HCT116 (cell line): ENCODE measurements around the gene CACNA1C.

Experiments used
- JUND ChIP-seq: IDR thresholded peaks from 2 replicates; pipeline ENCODE4 v1.6.1; 2012
- POLR2AphosphoS5 ChIP-seq: IDR thresholded peaks from 2 replicates; pipeline ENCODE4 v1.6.1; 2011; ENCODE audit warnings: mild to moderate bottlenecking, low read depth, low read length, moderate library complexity
- SP1 ChIP-seq: IDR thresholded peaks from 2 replicates; pipeline ENCODE4 v1.6.1; 2012; ENCODE audit warnings: low read depth
- ZBTB33 ChIP-seq: IDR thresholded peaks from 2 replicates; pipeline ENCODE4 v1.6.1; 2011; ENCODE audit warnings: mild to moderate bottlenecking, low read length, moderate library complexity; ENCODE audit not compliant: insufficient replicate concordance; ENCODE audit errors: extremely low read depth
- TF ChIP-seq, protein P1 (sequence below), 3 experiments: fragments of 200-600 bp in 1 of 3; sonication (generic) in 1 of 3; IDR thresholded peaks in 2 of 3; conservative IDR thresholded peaks in 1 of 3; 2 replicates each; pipeline ENCODE4 v1.5.1; 2012 to 2017; ENCODE audit warnings: low read depth in 2 of 3, low read length in 2 of 3, antibody characterized with exemption in 1 of 3, borderline replicate concordance in 1 of 3, control low read depth in 1 of 3, mild to moderate bottlenecking in 1 of 3, mixed read lengths in 1 of 3, mixed run types in 1 of 3, moderate library complexity in 1 of 3; ENCODE audit not compliant: insufficient read depth in 1 of 3
- TF ChIP-seq, protein P2 (sequence below): IDR thresholded peaks from 2 replicates; pipeline ENCODE4 v1.6.1; 2012

GRCh38 chr12:2614341-2614740, 561.6 kb downstream of the CACNA1C start:
- TF ChIP-seq, protein P1, sequence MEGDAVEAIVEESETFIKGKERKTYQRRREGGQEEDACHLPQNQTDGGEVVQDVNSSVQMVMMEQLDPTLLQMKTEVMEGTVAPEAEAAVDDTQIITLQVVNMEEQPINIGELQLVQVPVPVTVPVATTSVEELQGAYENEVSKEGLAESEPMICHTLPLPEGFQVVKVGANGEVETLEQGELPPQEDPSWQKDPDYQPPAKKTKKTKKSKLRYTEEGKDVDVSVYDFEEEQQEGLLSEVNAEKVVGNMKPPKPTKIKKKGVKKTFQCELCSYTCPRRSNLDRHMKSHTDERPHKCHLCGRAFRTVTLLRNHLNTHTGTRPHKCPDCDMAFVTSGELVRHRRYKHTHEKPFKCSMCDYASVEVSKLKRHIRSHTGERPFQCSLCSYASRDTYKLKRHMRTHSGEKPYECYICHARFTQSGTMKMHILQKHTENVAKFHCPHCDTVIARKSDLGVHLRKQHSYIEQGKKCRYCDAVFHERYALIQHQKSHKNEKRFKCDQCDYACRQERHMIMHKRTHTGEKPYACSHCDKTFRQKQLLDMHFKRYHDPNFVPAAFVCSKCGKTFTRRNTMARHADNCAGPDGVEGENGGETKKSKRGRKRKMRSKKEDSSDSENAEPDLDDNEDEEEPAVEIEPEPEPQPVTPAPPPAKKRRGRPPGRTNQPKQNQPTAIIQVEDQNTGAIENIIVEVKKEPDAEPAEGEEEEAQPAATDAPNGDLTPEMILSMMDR (IDR thresholded peaks at IDR 0.05 in 2 of 3, conservative IDR thresholded peaks at IDR 0.05 in 1 of 3; ENCODE audit: borderline replicate concordance in 1 of 3, insufficient read depth in 1 of 3, low read depth in 2 of 3, low read length in 2 of 3), result no peak
- TF ChIP-seq POLR2AphosphoS5 (no peak), ZBTB33 (no peak), JUND (no peak), SP1 (no peak)
- TF ChIP-seq, protein P2, sequence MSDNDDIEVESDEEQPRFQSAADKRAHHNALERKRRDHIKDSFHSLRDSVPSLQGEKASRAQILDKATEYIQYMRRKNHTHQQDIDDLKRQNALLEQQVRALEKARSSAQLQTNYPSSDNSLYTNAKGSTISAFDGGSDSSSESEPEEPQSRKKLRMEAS, result no peak
